NCI-H1436 treated with DMSO at 0.1 percent for 48 hours (cell line): ENCODE data around the gene SRP68.
"Not testable (repeated sequence)": the region's sequence is repeated elsewhere in the genome, so short reads cannot be mapped to it uniquely, and the experiment has no call there.

Source experiments
- DNase-seq: peaks from one replicate; lab custom pipeline; 2025; lab: John Stamatoyannopoulos, UW

SRP68 gene

GRCh38 chr17:76089680-76090516, 17.6 kb upstream of the SRP68 start:
- DNase-seq, result no peak

- DNase-seq, result no peak
These were observed 16.7 kb upstream of the SRP68 start for GRCh38 chr17:76088868-76089576.

GRCh38 chr17:76088041-76088867, 15.9 kb upstream of the SRP68 start:
- DNase-seq, result no peak

- no peak for DNase-seq
These were observed 15.2 kb upstream of the SRP68 start for GRCh38 chr17:76087531-76087930.

GRCh38 chr17:76086384-76086783, 14.1 kb upstream of the SRP68 start:
- no peak for DNase-seq

- no peak for DNase-seq
These were observed 13.5 kb upstream of the SRP68 start for GRCh38 chr17:76085731-76086366.

GRCh38 chr17:76085066-76085730, 12.9 kb upstream of the SRP68 start:
- DNase-seq, result no peak

- no peak for DNase-seq
These were observed 11.3 kb upstream of the SRP68 start for GRCh38 chr17:76083536-76084182.

- DNase-seq, result no peak
These were observed 10.3 kb upstream of the SRP68 start for GRCh38 chr17:76082326-76083251.

GRCh38 chr17:76081295-76082210, 9.2 kb upstream of the SRP68 start:
- DNase-seq, result no peak

- DNase-seq, result no peak
These were observed 8.5 kb upstream of the SRP68 start for GRCh38 chr17:76080768-76081287.

GRCh38 chr17:76079956-76080767, 7.8 kb upstream of the SRP68 start:
- DNase-seq, result no peak

- DNase-seq, result no peak
These were observed 7.2 kb upstream of the SRP68 start for GRCh38 chr17:76079535-76079955.

- DNase-seq, result no peak
These were observed 6.7 kb upstream of the SRP68 start, which contains the start of gene ZACN for GRCh38 chr17:76078860-76079534. Gene ZACN, plus strand, starts transcription at chr17:76079182. Its CDS starts 83 bp downstream, at chr17:76079265.

GRCh38 chr17:76078370-76078769, 6.1 kb upstream of the SRP68 start:
- not testable (repeated sequence) for DNase-seq

GRCh38 chr17:76077584-76078110, 5.3 kb upstream of the SRP68 start:
- DNase-seq, result no peak
